ENCODE results near the gene TSEN54. TPM values are rescaled to one million over a fixed set of nuclear protein-coding genes. Genes with fewer than 3 reads are reported as not detected.

The TSEN54 gene
- total RNA-seq, 1 experiment from 2014 or later, result 44.5 TPM

DNA sequence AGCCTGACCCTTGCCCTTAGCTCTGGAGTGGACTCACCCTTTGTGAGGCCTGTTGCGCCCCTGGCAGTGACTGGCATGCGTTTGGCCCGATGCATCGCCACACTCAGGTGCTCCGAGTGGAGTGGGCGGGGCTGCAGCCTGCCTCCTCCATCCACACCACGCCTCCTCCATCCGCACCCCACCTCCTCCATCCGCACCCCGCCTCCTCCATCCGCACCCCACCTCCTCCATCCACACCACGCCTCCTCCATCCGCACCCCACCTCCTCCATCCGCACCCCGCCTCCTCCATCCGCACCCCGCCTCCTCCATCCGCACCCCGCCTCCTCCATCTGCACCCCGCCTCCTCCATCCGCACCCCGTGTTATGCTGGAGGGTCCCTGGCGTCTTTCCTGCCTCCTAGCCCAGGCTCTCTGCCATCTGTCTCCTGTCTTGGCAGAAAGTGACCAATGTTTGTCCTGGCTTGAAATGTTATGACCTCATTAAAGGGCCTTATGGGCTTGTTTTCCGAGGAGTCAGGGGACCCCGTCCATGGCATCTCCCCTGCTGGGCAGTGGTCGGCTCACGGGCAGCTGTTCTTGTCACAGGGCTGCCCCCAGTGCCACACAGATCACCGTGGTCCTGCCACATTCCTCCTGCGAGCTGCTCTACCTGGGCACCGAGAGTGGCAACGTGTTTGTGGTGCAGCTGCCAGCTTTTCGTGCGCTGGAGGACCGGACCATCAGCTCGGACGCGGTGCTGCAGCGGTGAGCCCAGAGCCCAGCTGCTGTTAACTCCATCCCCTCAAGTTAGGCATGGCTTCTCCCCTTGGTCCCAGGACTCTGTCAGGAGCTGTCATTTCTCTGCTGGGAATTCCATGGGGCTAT lies 42.6 kb downstream of the TSEN54 start:
- H3K27me3 ChIP-seq (ENCODE audit: insufficient read depth, low read length), result no peaks in the 10 kb centered on the region
- no peak overlapping the region for H2BK20ac ChIP-seq (ENCODE audit: low read depth, low read length, poor library complexity, severe bottlenecking)
- no peak overlapping the region for H3K4ac ChIP-seq (ENCODE audit: low read depth, low read length)
- Mint-ChIP-seq H3K27me3 (ENCODE audit: low read depth) (no peaks in the 10 kb centered on the region), H3K27ac (no peak overlapping the region), H3K4me1 (peaks cover 0 to 3% of the 10 kb centered on the region in 2 experiments; a peak in 1 of 4 replicates), H3K9me3 (no peaks in the 10 kb centered on the region), H3K36me3 (ENCODE audit: insufficient read depth in 1 of 3, low read depth in 3 of 3) (peaks cover 2 to 15% (median 2%) of the 10 kb centered on the region in 3 experiments; a peak in 4 of 7 replicates), H3K4me3 (no peak overlapping the region)
- TF ChIP-seq, protein P1, sequence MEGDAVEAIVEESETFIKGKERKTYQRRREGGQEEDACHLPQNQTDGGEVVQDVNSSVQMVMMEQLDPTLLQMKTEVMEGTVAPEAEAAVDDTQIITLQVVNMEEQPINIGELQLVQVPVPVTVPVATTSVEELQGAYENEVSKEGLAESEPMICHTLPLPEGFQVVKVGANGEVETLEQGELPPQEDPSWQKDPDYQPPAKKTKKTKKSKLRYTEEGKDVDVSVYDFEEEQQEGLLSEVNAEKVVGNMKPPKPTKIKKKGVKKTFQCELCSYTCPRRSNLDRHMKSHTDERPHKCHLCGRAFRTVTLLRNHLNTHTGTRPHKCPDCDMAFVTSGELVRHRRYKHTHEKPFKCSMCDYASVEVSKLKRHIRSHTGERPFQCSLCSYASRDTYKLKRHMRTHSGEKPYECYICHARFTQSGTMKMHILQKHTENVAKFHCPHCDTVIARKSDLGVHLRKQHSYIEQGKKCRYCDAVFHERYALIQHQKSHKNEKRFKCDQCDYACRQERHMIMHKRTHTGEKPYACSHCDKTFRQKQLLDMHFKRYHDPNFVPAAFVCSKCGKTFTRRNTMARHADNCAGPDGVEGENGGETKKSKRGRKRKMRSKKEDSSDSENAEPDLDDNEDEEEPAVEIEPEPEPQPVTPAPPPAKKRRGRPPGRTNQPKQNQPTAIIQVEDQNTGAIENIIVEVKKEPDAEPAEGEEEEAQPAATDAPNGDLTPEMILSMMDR (conservative IDR thresholded peaks at IDR 0.05), result no peak
- H3K79me1 ChIP-seq (ENCODE audit: insufficient read depth, low read depth, low read length, poor library complexity, severe bottlenecking), result no peaks in the 10 kb centered on the region
- no peak overlapping the region for H3K14ac ChIP-seq (ENCODE audit: insufficient read depth, low read length)
- no peak overlapping the region for H4K5ac ChIP-seq (ENCODE audit: insufficient read length, low read depth, low read length)
- no peak overlapping the region for H3K27ac ChIP-seq (ENCODE audit: insufficient read length, low read depth, low read length)
- H3K79me2 ChIP-seq (ENCODE audit: insufficient read depth, low read length), result no peaks in the 10 kb centered on the region
- H2AK5ac ChIP-seq (ENCODE audit: insufficient read length, low read length), result no peak overlapping the region
- H3K18ac ChIP-seq (ENCODE audit: insufficient read length, low read depth, low read length), result no peak overlapping the region
- H3K9me3 ChIP-seq (ENCODE audit: control insufficient read depth, low read depth, low read length), result no peaks in the 10 kb centered on the region
- no peak overlapping the region for H3K23ac ChIP-seq (ENCODE audit: insufficient read length, low read depth, low read length)
- DNase-seq, result no peak
- no peak overlapping the region for H2BK12ac ChIP-seq (ENCODE audit: insufficient read length, low read depth, low read length)
- H2BK5ac ChIP-seq (ENCODE audit: insufficient read length, low read length), result no peak overlapping the region
- no peak overlapping the region for H2BK15ac ChIP-seq (ENCODE audit: low read depth, low read length)
- H3T11ph ChIP-seq (ENCODE audit: low read length), result no peak overlapping the region
- no peaks in the 10 kb centered on the region for H3K23me2 ChIP-seq (ENCODE audit: insufficient read length, low read depth, low read length, poor library complexity, severe bottlenecking)
- no peak overlapping the region for H2BK120ac ChIP-seq (ENCODE audit: low read depth, low read length, poor library complexity, severe bottlenecking)
- no peaks in the 10 kb centered on the region for H4K20me1 ChIP-seq (ENCODE audit: control insufficient read depth, insufficient read depth, insufficient read length)
- H4K91ac ChIP-seq (ENCODE audit: insufficient read length, low read depth, low read length), result no peak overlapping the region
- no CpG with 5 or more reads among the region's 38 CpGs for WGBS (ENCODE audit: extremely low coverage, insufficient read length, low lambda C conversion rate)
- H3K4me2 ChIP-seq (ENCODE audit: insufficient read depth, insufficient read length, low read length), result no peak overlapping the region
- no peak overlapping the region for H3K9ac ChIP-seq (ENCODE audit: extremely low read depth, insufficient read length, low read length)
- no peak overlapping the region for H2AFZ ChIP-seq (ENCODE audit: low read length)
- no peaks in the 10 kb centered on the region for H3K4me1 ChIP-seq (ENCODE audit: insufficient read depth, low read length)
- H3K56ac ChIP-seq (ENCODE audit: insufficient read length, low read depth, low read length), result no peak overlapping the region
- no peak overlapping the region for H4K8ac ChIP-seq (replicated peaks; ENCODE audit: insufficient read length, low read depth, low read length)

All from H9 (cell line).